Activated CD8-positive, alpha-beta T cell treated with anti-CD3 and anti-CD28 coated beads, Interleukin-2, amount 10 ng/mL, durations not matched to agents 7 days and 5 days (primary cell): ENCODE data around the gene MED14. TPM values are rescaled to one million over a fixed set of nuclear protein-coding genes. Genes with fewer than 3 reads are reported as not detected.
A peak's percentile ranks its signal among the peaks of the same experiment; 100 is the strongest.

Experiments used
- ATAC-seq: fragments of 150-1000 bp; cut with Tn5 transposase; one replicate; pipeline ENCODE4 v1.10.0; 2021; ENCODE audit warnings: moderate library complexity
- CTCF ChIA-PET: fragments of 350-600 bp; sonication (Branson Sonifier 250); formaldehyde crosslinking; loops from one replicate; lab custom pipeline; 2021; ENCODE audit warnings: antibody characterized with exemption; lab: Charles Lee
- POLR2A ChIA-PET: fragments of 350-600 bp; sonication (Branson Sonifier 250); formaldehyde crosslinking; loops from one replicate; lab custom pipeline; 2021; ENCODE audit warnings: antibody characterized with exemption; lab: Charles Lee
- DNase-seq: peaks from one replicate; pipeline ENCODE4 v3.0.0-alpha.2; 2020
- H3K27ac Mint-ChIP-seq: one replicate; pipeline ENCODE4 v1.8.0; 2021; ENCODE audit warnings: mild to moderate bottlenecking, mixed read lengths
- H3K27me3 Mint-ChIP-seq: one replicate; pipeline ENCODE4 v1.8.0; 2021; ENCODE audit warnings: low read depth, mixed read lengths
- H3K36me3 Mint-ChIP-seq: one replicate; pipeline ENCODE4 v1.8.0; 2021; ENCODE audit warnings: low read depth, mixed read lengths
- H3K4me1 Mint-ChIP-seq: one replicate; pipeline ENCODE4 v1.8.0; 2021; ENCODE audit warnings: low read depth, mixed read lengths
- H3K4me3 Mint-ChIP-seq: one replicate; pipeline ENCODE4 v1.8.0; 2021; ENCODE audit warnings: mild to moderate bottlenecking, mixed read lengths
- H3K9me3 Mint-ChIP-seq: one replicate; pipeline ENCODE4 v1.8.0; 2022; ENCODE audit warnings: mixed read lengths; ENCODE audit not compliant: insufficient read depth
- total RNA-seq, 2 experiments: library from RNA; stranded (reverse); gene quantifications; one replicate each; pipeline ENCODE4 v1.2.3, GENCODE V29; 2021

The MED14 gene
- total RNA-seq, 2 experiments from 2014 or later, result 40.8 to 41.3 TPM

DNA sequence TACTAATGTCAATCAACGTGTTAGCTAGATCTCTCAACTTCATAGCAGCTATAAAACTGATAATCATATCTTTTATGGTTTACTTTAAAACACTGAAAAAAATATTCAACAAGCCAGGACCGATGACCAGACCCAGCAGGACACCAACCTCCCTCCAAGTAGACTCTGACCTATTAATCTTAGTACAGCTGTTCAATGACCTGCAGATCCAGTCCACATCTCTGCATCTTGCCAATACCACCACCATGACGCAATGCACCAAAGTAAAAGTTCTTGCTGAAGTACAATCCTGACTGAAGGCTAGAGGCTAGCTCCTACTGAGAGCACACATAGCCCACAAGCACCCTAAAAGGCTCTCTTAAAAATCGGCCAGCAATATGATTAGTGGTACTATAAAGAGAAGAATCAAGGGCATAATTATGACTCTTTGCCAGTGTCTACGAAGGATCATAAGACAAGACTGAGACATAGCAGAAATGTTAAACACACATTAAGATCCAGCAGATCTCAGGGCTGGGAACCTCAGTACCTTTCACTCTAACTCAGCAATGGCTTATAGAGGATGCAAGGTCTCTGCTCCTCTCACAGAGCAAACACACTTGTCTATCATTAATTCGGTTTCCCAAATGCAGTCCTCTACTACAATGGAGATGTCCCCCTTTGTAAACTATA lies 7.6 kb downstream of the MED14 start:
- DNase-seq (no peak), ATAC-seq (no peak)
- Mint-ChIP-seq H3K36me3 (peaks cover 44% of the 10 kb centered on the region), H3K27ac (no peak overlapping the region), H3K4me3 (no peak overlapping the region), H3K4me1 (peaks cover 55% of the 10 kb centered on the region), H3K9me3 (no peaks in the 10 kb centered on the region), H3K27me3 (no peaks in the 10 kb centered on the region)
- POLR2A ChIA-PET, result interaction anchor here (1.0 kb wide), 1 partner anchor 8 kb away, joined by 3 read pairs; no protein-coding TSS in a partner anchor
- CTCF ChIA-PET, result interaction anchor here (1.8 kb wide), 1 partner anchor 76 kb away, joined by 7 read pairs; no protein-coding TSS in a partner anchor

- H3K4me3 Mint-ChIP-seq, result no peak overlapping the region
- no peaks in the 10 kb centered on the region for H3K9me3 Mint-ChIP-seq
- ChIA-PET CTCF (interaction anchor here (1.8 kb wide), 1 partner anchor 75 kb away, joined by 7 read pairs; no protein-coding TSS in a partner anchor), POLR2A (interaction anchor here (1.0 kb wide), 1 partner anchor 9 kb away, joined by 3 read pairs; no protein-coding TSS in a partner anchor)
- no peak for DNase-seq
- H3K36me3 Mint-ChIP-seq, result peaks cover 46% of the 10 kb centered on the region
- H3K4me1 Mint-ChIP-seq, result peaks cover 57% of the 10 kb centered on the region
- no peaks in the 10 kb centered on the region for H3K27me3 Mint-ChIP-seq
- H3K27ac Mint-ChIP-seq, result no peak overlapping the region
- ATAC-seq, result no peak
These were observed 8.2 kb downstream of the MED14 start for GRCh38 chrX:40727093-40727492.

GRCh38 chrX:40722930-40723329 lies 12.4 kb downstream of the MED14 start:
- H3K4me1 Mint-ChIP-seq, result peaks cover 35% of the 10 kb centered on the region
- H3K27me3 Mint-ChIP-seq, result no peaks in the 10 kb centered on the region
- DNase-seq (no peak), ATAC-seq (no peak)
- H3K36me3 Mint-ChIP-seq, result peaks cover 61% of the 10 kb centered on the region
- no peaks in the 10 kb centered on the region for H3K9me3 Mint-ChIP-seq
- POLR2A ChIA-PET, result no interaction called here
- CTCF ChIA-PET, result no interaction called here
- peak overlapping the region; percentile 26 for H3K4me3 Mint-ChIP-seq
- H3K27ac Mint-ChIP-seq, result peak overlapping the region; percentile 62

DNA sequence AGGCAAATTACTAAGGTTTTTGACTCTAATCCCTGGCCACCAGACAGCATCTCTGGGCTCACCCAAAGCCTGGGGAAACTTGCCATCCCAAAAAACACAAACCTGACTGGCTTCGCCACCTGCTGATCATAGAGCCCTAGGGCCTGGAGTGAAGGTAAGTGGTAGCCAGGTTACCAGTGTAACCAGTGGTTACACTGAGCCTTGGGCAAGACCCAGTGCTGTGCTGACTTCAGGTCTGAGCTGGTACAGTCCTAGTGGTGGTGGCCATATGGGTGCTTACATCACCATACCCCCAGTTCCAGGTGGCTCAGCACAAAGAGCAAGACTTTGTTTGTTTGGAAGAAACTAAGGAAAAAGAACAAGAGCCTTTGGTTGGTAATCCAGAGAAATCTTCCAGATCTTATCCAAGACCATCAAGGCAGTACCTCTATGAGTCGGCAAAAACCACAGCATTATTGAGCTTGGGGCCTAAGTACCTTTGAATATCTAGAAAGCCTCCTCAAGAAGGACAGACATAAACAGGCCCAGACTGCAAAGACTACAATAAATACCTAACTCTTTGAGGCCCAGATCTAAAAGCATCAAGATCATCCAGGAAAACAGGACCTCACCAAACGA lies 13.7 kb downstream of the MED14 start:
- H3K27ac Mint-ChIP-seq, result no peak overlapping the region
- ChIA-PET POLR2A (no interaction called here), CTCF (no interaction called here)
- DNase-seq, result no peak
- H3K36me3 Mint-ChIP-seq, result peaks cover 60% of the 10 kb centered on the region
- H3K9me3 Mint-ChIP-seq, result no peaks in the 10 kb centered on the region
- H3K4me3 Mint-ChIP-seq, result no peak overlapping the region
- no peak for ATAC-seq
- peaks cover 27% of the 10 kb centered on the region for H3K4me1 Mint-ChIP-seq
- H3K27me3 Mint-ChIP-seq, result no peaks in the 10 kb centered on the region

DNA sequence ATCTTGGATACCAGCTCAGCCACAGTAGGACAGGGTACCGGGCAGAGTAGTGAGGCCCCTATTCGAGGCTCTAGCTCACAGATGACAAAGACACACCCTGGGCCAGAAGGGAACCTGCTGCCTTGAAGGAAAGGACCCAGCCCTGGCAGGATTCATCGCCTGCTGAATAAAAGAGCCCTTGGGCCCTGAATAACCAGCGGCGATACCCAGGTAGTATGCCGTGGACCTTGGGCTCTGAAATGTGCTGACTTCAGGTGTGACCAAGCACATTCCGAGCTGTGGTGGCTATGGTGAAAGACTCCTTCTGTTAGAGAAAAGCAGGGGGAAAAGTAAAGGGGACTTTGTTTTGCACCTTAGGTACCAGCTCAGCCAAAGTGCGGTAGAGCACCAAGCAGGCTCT lies 14.6 kb downstream of the MED14 start:
- Mint-ChIP-seq H3K27ac (no peak overlapping the region), H3K27me3 (no peaks in the 10 kb centered on the region), H3K9me3 (no peaks in the 10 kb centered on the region), H3K36me3 (peaks cover 62% of the 10 kb centered on the region), H3K4me3 (no peak overlapping the region), H3K4me1 (peaks cover 26% of the 10 kb centered on the region)
- DNase-seq (no peak), ATAC-seq (no peak)
- ChIA-PET CTCF (no interaction called here), POLR2A (no interaction called here)

DNA sequence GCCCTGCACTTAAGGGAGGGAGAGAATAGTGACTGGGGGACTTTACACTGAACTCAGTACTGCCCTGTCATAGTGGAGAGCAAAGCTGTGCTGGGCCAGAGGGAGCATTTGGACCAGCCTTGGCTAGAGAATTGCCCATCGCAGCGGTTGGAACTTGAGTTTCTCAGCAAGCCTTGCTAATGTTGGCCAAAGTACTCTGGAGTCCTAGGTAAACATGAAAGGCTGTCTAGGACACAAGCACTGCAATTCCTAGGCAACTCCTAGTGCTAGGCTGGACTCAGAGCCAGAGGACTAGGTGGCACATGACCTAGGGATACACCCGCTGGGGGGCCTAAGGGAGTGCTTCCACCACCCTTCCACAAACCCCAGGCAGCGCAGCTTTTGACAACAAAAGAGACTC lies 15.0 kb downstream of the MED14 start:
- no peak overlapping the region for H3K4me3 Mint-ChIP-seq
- ChIA-PET POLR2A (no interaction called here), CTCF (no interaction called here)
- ATAC-seq, result no peak
- peaks cover 62% of the 10 kb centered on the region for H3K36me3 Mint-ChIP-seq
- no peaks in the 10 kb centered on the region for H3K27me3 Mint-ChIP-seq
- DNase-seq, result no peak
- no peak overlapping the region for H3K27ac Mint-ChIP-seq
- peaks cover 26% of the 10 kb centered on the region for H3K4me1 Mint-ChIP-seq
- no peaks in the 10 kb centered on the region for H3K9me3 Mint-ChIP-seq

DNA sequence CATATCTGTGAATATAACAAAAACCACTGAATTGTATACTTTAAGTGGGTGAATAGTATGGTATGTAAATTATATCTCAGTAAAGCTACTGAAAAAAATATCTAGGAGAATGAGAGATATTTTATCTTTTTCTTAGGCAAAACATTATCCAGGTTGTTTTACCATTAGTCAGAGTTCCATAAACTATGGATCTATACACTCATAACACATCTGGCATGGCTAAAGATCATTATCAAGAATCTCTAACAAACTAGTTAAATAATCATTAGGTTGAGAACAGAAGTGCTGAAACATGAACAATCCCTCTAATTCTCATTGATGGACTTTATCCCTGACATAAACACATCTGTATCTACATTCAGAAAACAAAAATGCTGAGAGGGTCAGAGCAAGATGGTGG lies 15.6 kb downstream of the MED14 start:
- CTCF ChIA-PET, result no interaction called here
- POLR2A ChIA-PET, result no interaction called here
- H3K27me3 Mint-ChIP-seq, result no peaks in the 10 kb centered on the region
- H3K4me3 Mint-ChIP-seq, result no peak overlapping the region
- DNase-seq (no peak), ATAC-seq (no peak)
- H3K4me1 Mint-ChIP-seq, result peaks cover 25% of the 10 kb centered on the region
- no peaks in the 10 kb centered on the region for H3K9me3 Mint-ChIP-seq
- H3K27ac Mint-ChIP-seq, result no peak overlapping the region
- H3K36me3 Mint-ChIP-seq, result peaks cover 58% of the 10 kb centered on the region

DNA sequence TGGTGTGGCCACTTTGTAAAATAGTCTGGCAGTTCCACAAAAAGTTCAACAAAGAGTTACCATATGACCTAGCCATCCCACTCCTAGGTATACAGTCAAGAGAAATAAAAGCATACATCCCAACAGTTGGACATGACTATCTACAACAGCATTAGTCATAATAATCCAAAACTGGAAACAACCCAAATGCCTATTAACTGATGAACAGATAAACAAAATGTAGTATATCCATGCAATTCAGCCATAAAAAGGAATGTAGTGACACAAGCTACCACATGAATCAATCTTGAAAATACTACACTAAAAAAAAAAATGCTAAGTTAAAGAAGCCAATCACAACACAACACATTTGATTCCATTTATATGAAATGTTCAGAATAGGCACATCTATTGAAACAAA lies 16.1 kb downstream of the MED14 start:
- Mint-ChIP-seq H3K9me3 (no peaks in the 10 kb centered on the region), H3K36me3 (peaks cover 57% of the 10 kb centered on the region), H3K27ac (no peak overlapping the region), H3K27me3 (no peaks in the 10 kb centered on the region), H3K4me3 (no peak overlapping the region), H3K4me1 (peaks cover 24% of the 10 kb centered on the region)
- ATAC-seq (no peak), DNase-seq (no peak)
- ChIA-PET POLR2A (no interaction called here), CTCF (no interaction called here)

- DNase-seq, result no peak
- H3K27me3 Mint-ChIP-seq, result no peaks in the 10 kb centered on the region
- POLR2A ChIA-PET, result no interaction called here
- peaks cover 38% of the 10 kb centered on the region for H3K36me3 Mint-ChIP-seq
- H3K4me3 Mint-ChIP-seq, result no peak overlapping the region
- CTCF ChIA-PET, result interaction anchor here (1.5 kb wide), 1 partner anchor 58 kb away, joined by 3 read pairs; no protein-coding TSS in a partner anchor
- no peak overlapping the region for H3K27ac Mint-ChIP-seq
- ATAC-seq, result no peak
- H3K9me3 Mint-ChIP-seq, result no peaks in the 10 kb centered on the region
- peaks cover 5% of the 10 kb centered on the region for H3K4me1 Mint-ChIP-seq
These were observed 25.9 kb downstream of the MED14 start for GRCh38 chrX:40709395-40709794.

- H3K4me3 Mint-ChIP-seq, result no peak overlapping the region
- peaks cover 32% of the 10 kb centered on the region for H3K36me3 Mint-ChIP-seq
- ChIA-PET POLR2A (no interaction called here), CTCF (no interaction called here)
- DNase-seq (no peak), ATAC-seq (no peak)
- H3K9me3 Mint-ChIP-seq, result no peaks in the 10 kb centered on the region
- no peak overlapping the region for H3K27ac Mint-ChIP-seq
- no peaks in the 10 kb centered on the region for H3K27me3 Mint-ChIP-seq
- H3K4me1 Mint-ChIP-seq, result peaks cover 5% of the 10 kb centered on the region
These were observed 29.6 kb downstream of the MED14 start for GRCh38 chrX:40705658-40706312.

- ChIA-PET POLR2A (no interaction called here), CTCF (no interaction called here)
- no peaks in the 10 kb centered on the region for H3K9me3 Mint-ChIP-seq
- DNase-seq (no peak), ATAC-seq (no peak)
- H3K27ac Mint-ChIP-seq, result no peak overlapping the region
- H3K4me1 Mint-ChIP-seq, result peaks cover under 1% of the 10 kb centered on the region
- H3K4me3 Mint-ChIP-seq, result no peak overlapping the region
- H3K27me3 Mint-ChIP-seq, result no peaks in the 10 kb centered on the region
- peaks cover 25% of the 10 kb centered on the region for H3K36me3 Mint-ChIP-seq
These were observed 34.6 kb downstream of the MED14 start for GRCh38 chrX:40700640-40701342.
